GM12875 (cell line): Measurements from ENCODE around the gene USH2A.
"Not testable (repeated sequence)": the region's sequence is repeated elsewhere in the genome, so short reads cannot be mapped to it uniquely, and the experiment has no call there.

Source experiments
- H3K4me3 ChIP-seq: one replicate; pipeline ENCODE4 v1.5.1; 2011; ENCODE audit warnings: low read depth, low read length, control low read depth
- TF ChIP-seq, protein P1 (sequence below): IDR thresholded peaks from 2 replicates; pipeline ENCODE4 v1.5.1; 2011; ENCODE audit warnings: low read depth, mild to moderate bottlenecking, control low read depth, inconsistent platforms, low read length, moderate library complexity, borderline replicate concordance; ENCODE audit not compliant: insufficient read depth

Gene USH2A

GRCh38 chr1:216356945-216357344 lies 66.3 kb downstream of the USH2A start:
- TF ChIP-seq, protein P1, sequence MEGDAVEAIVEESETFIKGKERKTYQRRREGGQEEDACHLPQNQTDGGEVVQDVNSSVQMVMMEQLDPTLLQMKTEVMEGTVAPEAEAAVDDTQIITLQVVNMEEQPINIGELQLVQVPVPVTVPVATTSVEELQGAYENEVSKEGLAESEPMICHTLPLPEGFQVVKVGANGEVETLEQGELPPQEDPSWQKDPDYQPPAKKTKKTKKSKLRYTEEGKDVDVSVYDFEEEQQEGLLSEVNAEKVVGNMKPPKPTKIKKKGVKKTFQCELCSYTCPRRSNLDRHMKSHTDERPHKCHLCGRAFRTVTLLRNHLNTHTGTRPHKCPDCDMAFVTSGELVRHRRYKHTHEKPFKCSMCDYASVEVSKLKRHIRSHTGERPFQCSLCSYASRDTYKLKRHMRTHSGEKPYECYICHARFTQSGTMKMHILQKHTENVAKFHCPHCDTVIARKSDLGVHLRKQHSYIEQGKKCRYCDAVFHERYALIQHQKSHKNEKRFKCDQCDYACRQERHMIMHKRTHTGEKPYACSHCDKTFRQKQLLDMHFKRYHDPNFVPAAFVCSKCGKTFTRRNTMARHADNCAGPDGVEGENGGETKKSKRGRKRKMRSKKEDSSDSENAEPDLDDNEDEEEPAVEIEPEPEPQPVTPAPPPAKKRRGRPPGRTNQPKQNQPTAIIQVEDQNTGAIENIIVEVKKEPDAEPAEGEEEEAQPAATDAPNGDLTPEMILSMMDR, result no peak
- H3K4me3 ChIP-seq, result no peak overlapping the region

DNA sequence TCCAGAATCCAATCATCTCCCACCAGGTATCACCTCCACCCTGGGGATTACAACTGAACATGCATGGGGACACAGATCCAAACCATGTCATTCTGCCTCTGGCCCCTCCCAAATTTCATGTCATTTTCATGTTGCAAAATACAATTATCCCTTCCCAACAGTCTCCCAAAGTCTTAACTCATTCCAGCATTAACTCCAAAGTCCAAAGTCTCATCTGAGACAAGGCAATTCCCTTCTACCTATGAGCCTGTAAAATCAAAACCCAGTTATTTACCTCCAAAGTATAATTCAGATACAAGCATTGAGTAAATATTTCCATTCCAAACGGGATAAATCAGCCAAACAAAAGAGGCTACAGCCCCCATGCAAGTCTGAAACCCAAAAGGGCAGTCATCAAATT lies 73.1 kb downstream of the USH2A start:
- TF ChIP-seq, protein P1, result no peak
- no peak overlapping the region for H3K4me3 ChIP-seq

GRCh38 chr1:216346526-216346925 lies 76.7 kb downstream of the USH2A start:
- no peak overlapping the region for H3K4me3 ChIP-seq
- TF ChIP-seq, protein P1, result no peak

DNA sequence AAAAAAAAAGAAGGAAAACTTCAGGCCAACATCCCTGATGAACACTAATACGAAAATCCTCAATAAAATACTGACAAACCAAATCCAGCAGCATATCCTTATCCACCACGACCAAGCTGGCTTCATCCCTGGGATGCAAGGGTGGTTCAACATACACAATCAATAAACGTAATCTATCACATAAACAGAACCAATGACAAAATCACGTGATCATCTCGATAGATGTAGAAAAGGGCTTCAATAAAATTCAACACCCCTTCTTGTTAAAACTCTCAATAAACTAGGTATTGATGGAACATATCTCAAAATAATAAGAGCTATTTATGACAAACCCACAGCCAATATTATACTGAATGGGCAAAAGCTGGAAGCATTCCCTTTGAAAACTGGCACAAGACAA lies 82.7 kb downstream of the USH2A start:
- not testable (repeated sequence) for H3K4me3 ChIP-seq

- no peak overlapping the region for H3K4me3 ChIP-seq
- TF ChIP-seq, protein P1, result no peak
Observed at GRCh38 chr1:216332462-216332861, 90.8 kb downstream of the USH2A start.

DNA sequence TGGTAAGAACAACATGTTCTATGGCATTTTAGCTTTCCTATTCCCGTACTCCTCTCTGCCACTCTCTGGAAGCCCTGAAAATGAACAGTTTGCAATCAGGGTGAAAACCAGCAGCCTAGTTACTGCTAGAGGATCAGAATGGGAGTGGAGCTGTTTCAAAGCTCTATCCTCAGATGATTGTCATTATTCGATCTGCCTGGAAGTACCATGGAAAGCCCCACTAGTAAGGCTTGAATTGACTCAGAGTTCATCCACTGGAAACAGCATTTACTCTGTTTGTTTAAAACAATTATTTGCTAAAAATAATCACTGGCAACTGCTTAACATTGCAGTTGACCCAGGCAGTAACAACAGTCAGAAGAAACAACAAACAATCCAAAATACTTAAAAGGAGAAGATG lies 91.2 kb downstream of the USH2A start:
- TF ChIP-seq, protein P1, result no peak
- H3K4me3 ChIP-seq, result no peak overlapping the region

DNA sequence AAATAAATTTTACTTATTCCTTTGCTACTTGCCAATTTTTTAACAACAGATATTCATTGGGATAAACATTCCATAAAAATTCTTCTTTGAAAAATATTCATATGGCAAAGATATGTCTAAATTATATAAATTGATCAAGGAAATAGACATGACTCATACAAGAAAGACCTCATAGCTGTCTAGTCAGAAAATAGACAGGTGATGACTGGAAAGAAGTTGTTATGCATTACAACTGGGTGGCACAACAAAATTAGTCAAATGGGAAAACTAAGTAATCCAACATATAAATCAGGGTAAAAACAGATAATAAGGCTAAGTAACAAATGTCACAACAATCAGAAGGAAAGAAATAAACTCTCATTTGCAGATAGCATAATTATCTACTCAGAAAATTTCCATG lies 92.0 kb downstream of the USH2A start:
- TF ChIP-seq, protein P1, result no peak
- no peak overlapping the region for H3K4me3 ChIP-seq

DNA sequence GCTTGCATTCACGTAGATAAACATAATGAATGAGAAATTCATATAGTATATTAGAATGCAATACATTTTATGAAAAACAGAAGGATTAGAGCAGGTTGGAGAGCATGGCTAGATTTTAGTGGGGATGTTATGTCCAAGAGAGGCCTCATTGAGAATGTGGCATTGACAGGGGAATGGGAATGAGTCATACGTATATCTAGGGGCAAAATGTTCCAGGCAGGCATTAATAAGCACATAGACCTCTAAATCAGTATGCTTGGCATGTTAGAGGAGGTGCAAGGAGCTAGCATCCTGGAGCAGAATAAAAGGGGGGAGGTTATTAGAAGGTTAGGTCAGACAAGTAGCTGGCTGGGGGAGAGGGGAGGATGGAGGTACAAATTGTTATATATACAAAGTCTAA lies 93.0 kb downstream of the USH2A start:
- no peak overlapping the region for H3K4me3 ChIP-seq
- TF ChIP-seq, protein P1, result no peak
